Panc1 (cell line): ENCODE data around the gene DEFB110. TPM values are rescaled to one million over a fixed set of nuclear protein-coding genes. Genes with fewer than 3 reads are reported as not detected.

Source experiments
- ATAC-seq: fragments of 200-7000 bp; cut with Tn5 transposase; 2 replicates; pipeline ENCODE4 v1.9.1; 2020; ENCODE audit warnings: mild to moderate bottlenecking, moderate library complexity
- BruUV-seq: library from RNA; stranded (reverse); fragments of 400-500 nt; replicated peaks from 2 replicates; lab custom pipeline; 2021; lab: Mats Ljungman, UMichigan
- CTCF ChIA-PET: fragments of 300-600 bp; sonication (Branson Sonifier 250); formaldehyde crosslinking; loops from one replicate; lab custom pipeline; 2022; ENCODE audit warnings: antibody characterized with exemption; lab: Charles Lee
- POLR2A ChIA-PET: fragments of 300-600 bp; sonication (Branson Sonifier 250); formaldehyde crosslinking; loops from one replicate; lab custom pipeline; 2022; ENCODE audit warnings: antibody characterized with exemption; lab: Charles Lee
- DNase-seq: peaks from one replicate; pipeline ENCODE4 v3.0.0-alpha.2; 2010; ENCODE audit warnings: low read depth, low spot score
- H3K27ac ChIP-seq: 2 replicates; pipeline ENCODE4 v1.5.1; 2011; ENCODE audit warnings: mild to moderate bottlenecking, low read length, inconsistent platforms
- H3K27me3 ChIP-seq: fragments of 200-500 bp; sonication (Bioruptor generic); 2 replicates; pipeline ENCODE4 v1.6.0; 2014; ENCODE audit warnings: low read length, inconsistent platforms; ENCODE audit not compliant: control insufficient read depth, insufficient read depth
- H3K36me3 ChIP-seq: fragments of 200-500 bp; sonication (Bioruptor generic); 2 replicates; pipeline ENCODE4 v1.5.1; 2014; ENCODE audit warnings: inconsistent platforms, mild to moderate bottlenecking, low read length, moderate library complexity; ENCODE audit not compliant: control insufficient read depth, insufficient read depth
- H3K4me1 ChIP-seq: 2 replicates; pipeline ENCODE4 v1.5.1; 2011; ENCODE audit warnings: inconsistent platforms, mild to moderate bottlenecking, low read length, moderate library complexity; ENCODE audit not compliant: control insufficient read depth, insufficient read depth
- H3K4me3 ChIP-seq, 2 experiments: 2 replicates each; pipeline ENCODE4 v1.5.1; 2011 to 2012; ENCODE audit warnings: low read depth in 2 of 2, low read length in 2 of 2, mild to moderate bottlenecking in 2 of 2, inconsistent platforms in 1 of 2, moderate library complexity in 1 of 2
- H3K9me3 ChIP-seq: fragments of 200-500 bp; sonication (Bioruptor generic); 2 replicates; pipeline ENCODE4 v1.5.1; 2014; ENCODE audit warnings: low read depth, mild to moderate bottlenecking, inconsistent platforms, low read length, moderate library complexity; ENCODE audit not compliant: control insufficient read depth, insufficient read depth
- CTCF ChIP-seq: fragments of 450-650 bp; IDR thresholded peaks from 2 replicates; pipeline ENCODE4 v1.5.1; 2017; ENCODE audit warnings: mild to moderate bottlenecking
- POLR2AphosphoS5 ChIP-seq: IDR thresholded peaks from 2 replicates; pipeline ENCODE4 v1.6.1; 2012; ENCODE audit warnings: mild to moderate bottlenecking, low read depth, low read length, moderate library complexity
- REST ChIP-seq, 2 experiments: IDR thresholded peaks; 2 replicates each; pipeline ENCODE4 v1.6.1; 2011 to 2012; ENCODE audit warnings: low read depth in 2 of 2, control low read depth in 1 of 2, low read length in 1 of 2, mild to moderate bottlenecking in 1 of 2, moderate library complexity in 1 of 2; ENCODE audit not compliant: insufficient read depth in 1 of 2
- SIN3A ChIP-seq: IDR thresholded peaks from 2 replicates; pipeline ENCODE4 v1.6.1; 2012; ENCODE audit warnings: low read depth, mild to moderate bottlenecking, low read length, moderate library complexity, borderline replicate concordance; ENCODE audit not compliant: insufficient read depth
- TCF7L2 ChIP-seq: IDR thresholded peaks from 2 replicates; pipeline ENCODE4 v1.6.1; 2011; ENCODE audit warnings: mild to moderate bottlenecking, low read depth, low read length, inconsistent platforms
- in situ Hi-C: cut with HindIII; loops from 2 replicates; pipeline ENCODE4 v1.10.0; 2016; ENCODE audit warnings: low sequenced_read_pairs, low pct_unique_long_range_greater_than_20kb
- intact Hi-C: fragments of 100-400 bp; cut with micrococcal nuclease; formaldehyde crosslinking; loops from one replicate; pipeline ENCODE4 v1.10.0; 2022; ENCODE audit not compliant: unreplicated experiment
- total RNA-seq: library from RNA; stranded (reverse); gene quantifications from one replicate; pipeline ENCODE4 v1.2.1, GENCODE V29; 2021; ENCODE audit not compliant: unreplicated experiment

Gene DEFB110
- total RNA-seq, 1 experiment from 2014 or later = not detected

GRCh38 chr6:49978332-49979226, 43.2 kb downstream of the DEFB110 start:
- Histone ChIP-seq H3K27ac (no peak overlapping the region), H3K4me1 (no peaks in the 10 kb centered on the region), H3K36me3 (no peaks in the 10 kb centered on the region), H3K9me3 (no peaks in the 10 kb centered on the region; the same call in 1 of the 2 replicates), H3K4me3 (peak overlapping the region in 1 of 2 experiments; percentile 12; a peak in 2 of 4 replicates), H3K27me3 (no peaks in the 10 kb centered on the region)
- BruUV-seq = no TSS peak
- no peak for DNase-seq
- ChIA-PET CTCF (no interaction called here), POLR2A (no interaction called here)
- intact Hi-C loops = no loop called here
- no peak for TF ChIP-seq REST (IDR thresholded peaks at IDR 0.05; ENCODE audit: insufficient read depth in 1 of 2, low read depth in 2 of 2, low read length in 1 of 2)
- no peak for TF ChIP-seq TCF7L2
- no peak for TF ChIP-seq CTCF
- no peak for TF ChIP-seq SIN3A
- no peak for TF ChIP-seq POLR2AphosphoS5
- no peak for ATAC-seq
- in situ Hi-C loops = no loop called here

- no peaks in the 10 kb centered on the region for H3K27me3 ChIP-seq
- in situ Hi-C loops = no loop called here
- ATAC-seq (no peak), DNase-seq (no peak)
- CTCF ChIA-PET = no interaction called here
- H3K27ac ChIP-seq = no peak within 1 kb of the TSS
- no peaks in the 10 kb centered on the region for H3K9me3 ChIP-seq
- POLR2A ChIA-PET = no interaction called here
- no peak within 1 kb of the TSS for H3K4me3 ChIP-seq
- H3K36me3 ChIP-seq = no peaks in the 10 kb centered on the region
- TF ChIP-seq REST (IDR thresholded peaks at IDR 0.05; ENCODE audit: insufficient read depth in 1 of 2, low read depth in 2 of 2, low read length in 1 of 2) = no peak
- no peak for TF ChIP-seq TCF7L2
- no peak for TF ChIP-seq CTCF
- TF ChIP-seq POLR2AphosphoS5 = no peak
- no peak for TF ChIP-seq SIN3A
- H3K4me1 ChIP-seq = no peaks in the 10 kb centered on the region
- intact Hi-C loops = no loop called here
- no TSS peak for BruUV-seq
Measured at GRCh38 chr6:49969605-49970004, 52.2 kb downstream of the DEFB110 start, which contains the start of gene DEFB113. TSS of gene DEFB113 (minus strand) at chr6:49969625. CDS start at chr6:49969625, 0 bp downstream.
